Neutrophil (primary cell): ENCODE measurements around the gene KIAA1328.

Experiments used
- H3K27ac ChIP-seq: fragments of 200-600 bp; sonication (generic); 2 replicates; pipeline ENCODE4 v1.5.1; 2016; ENCODE audit warnings: mild to moderate bottlenecking, moderate library complexity
- H3K27me3 ChIP-seq: fragments of 200-600 bp; sonication (generic); 2 replicates; pipeline ENCODE4 v1.6.0; 2016; ENCODE audit warnings: mild to moderate bottlenecking
- H3K36me3 ChIP-seq: fragments of 200-600 bp; sonication (generic); 2 replicates; pipeline ENCODE4 v1.5.1; 2017
- H3K4me1 ChIP-seq, 2 experiments: fragments of 200-600 bp in 1 of 2; sonication (generic) in 1 of 2; 1 replicate in 1 of 2; 2 replicates in 1 of 2; pipeline versions ENCODE4 v1.5.1 to v1.6.1; 2013 to 2016; ENCODE audit warnings: low read depth in 1 of 2, low read length in 1 of 2, mild to moderate bottlenecking in 1 of 2, moderate library complexity in 1 of 2; ENCODE audit not compliant: control insufficient read depth in 1 of 2, insufficient read depth in 1 of 2
- H3K4me3 ChIP-seq, 2 experiments: fragments of 200-600 bp in 1 of 2; sonication (generic) in 1 of 2; 1 replicate in 1 of 2; 2 replicates in 1 of 2; pipeline ENCODE4 v1.5.1; 2013 to 2016; ENCODE audit warnings: low read depth in 1 of 2, low read length in 1 of 2, mild to moderate bottlenecking in 1 of 2, moderate library complexity in 1 of 2
- H3K9me3 ChIP-seq: fragments of 200-600 bp; sonication (generic); 2 replicates; pipeline ENCODE4 v1.5.1; 2016
- TF ChIP-seq, protein P1 (sequence below): fragments of 200-600 bp; sonication (generic); IDR thresholded peaks from 2 replicates; pipeline ENCODE4 v1.5.1; 2016; ENCODE audit warnings: antibody characterized with exemption

The KIAA1328 gene

DNA sequence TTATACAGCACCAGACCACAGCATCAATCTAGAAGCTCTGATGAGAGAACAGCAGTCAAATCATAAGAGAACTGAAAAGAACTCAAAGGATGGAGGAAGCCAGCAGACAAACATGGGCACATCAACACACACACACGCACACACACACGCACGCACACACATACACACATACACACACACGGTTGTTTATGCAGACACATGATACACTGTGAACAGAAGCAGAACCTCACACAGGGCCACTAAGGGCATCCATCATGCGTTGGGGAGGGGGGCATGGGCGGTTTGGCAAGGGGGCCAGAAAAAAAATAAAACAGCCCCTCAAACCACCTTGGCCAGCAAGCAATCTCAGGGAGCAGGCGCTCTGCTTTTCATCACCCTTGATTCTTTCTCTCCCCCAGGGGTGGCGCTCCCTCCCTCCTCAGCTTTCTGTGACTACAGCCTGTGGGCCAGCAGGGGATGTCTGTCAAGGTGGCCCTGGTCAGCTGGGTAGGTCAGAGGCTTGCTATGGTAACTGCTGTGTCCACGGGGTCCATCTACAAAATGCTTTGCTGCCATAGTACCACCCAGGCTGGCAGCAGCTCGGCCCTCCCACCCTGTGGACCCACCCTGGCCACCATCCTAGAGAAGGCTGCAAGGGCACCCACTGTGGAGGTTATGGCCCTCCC, 418.7 kb downstream of the KIAA1328 start:
- TF ChIP-seq, protein P1, sequence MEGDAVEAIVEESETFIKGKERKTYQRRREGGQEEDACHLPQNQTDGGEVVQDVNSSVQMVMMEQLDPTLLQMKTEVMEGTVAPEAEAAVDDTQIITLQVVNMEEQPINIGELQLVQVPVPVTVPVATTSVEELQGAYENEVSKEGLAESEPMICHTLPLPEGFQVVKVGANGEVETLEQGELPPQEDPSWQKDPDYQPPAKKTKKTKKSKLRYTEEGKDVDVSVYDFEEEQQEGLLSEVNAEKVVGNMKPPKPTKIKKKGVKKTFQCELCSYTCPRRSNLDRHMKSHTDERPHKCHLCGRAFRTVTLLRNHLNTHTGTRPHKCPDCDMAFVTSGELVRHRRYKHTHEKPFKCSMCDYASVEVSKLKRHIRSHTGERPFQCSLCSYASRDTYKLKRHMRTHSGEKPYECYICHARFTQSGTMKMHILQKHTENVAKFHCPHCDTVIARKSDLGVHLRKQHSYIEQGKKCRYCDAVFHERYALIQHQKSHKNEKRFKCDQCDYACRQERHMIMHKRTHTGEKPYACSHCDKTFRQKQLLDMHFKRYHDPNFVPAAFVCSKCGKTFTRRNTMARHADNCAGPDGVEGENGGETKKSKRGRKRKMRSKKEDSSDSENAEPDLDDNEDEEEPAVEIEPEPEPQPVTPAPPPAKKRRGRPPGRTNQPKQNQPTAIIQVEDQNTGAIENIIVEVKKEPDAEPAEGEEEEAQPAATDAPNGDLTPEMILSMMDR, result no peak

DNA sequence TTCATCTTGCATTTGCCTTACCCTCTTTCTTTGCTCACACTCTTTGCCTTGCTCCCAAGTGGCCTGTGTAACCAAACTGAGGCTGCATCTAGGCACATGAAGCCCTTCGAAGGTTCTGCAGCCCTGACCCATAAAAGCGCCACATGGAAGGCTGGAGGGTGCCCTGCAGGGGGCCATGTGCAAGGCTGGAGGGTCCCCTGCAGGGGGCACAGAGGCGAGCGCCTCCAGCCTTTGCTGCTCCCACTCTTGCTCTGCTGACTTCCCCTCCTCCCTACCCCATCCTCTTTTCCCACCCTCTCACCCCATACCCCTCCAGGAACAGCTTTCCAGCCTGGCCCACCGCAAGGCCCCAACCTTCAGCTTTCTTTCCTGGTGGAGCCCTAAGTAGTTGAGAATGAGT, 419.4 kb downstream of the KIAA1328 start:
- Histone ChIP-seq H3K27me3 (peaks cover 67% of the 10 kb centered on the region), H3K27ac (no peak overlapping the region), H3K9me3 (no peaks in the 10 kb centered on the region), H3K4me3 (no peak overlapping the region), H3K36me3 (no peaks in the 10 kb centered on the region), H3K4me1 (no peaks in the 10 kb centered on the region)
- TF ChIP-seq, protein P1, result no peak

More for the DNA sequence above, 418.7 kb downstream of the KIAA1328 start:
- H3K36me3 ChIP-seq, result no peaks in the 10 kb centered on the region
- H3K4me3 ChIP-seq, result no peak overlapping the region
- peaks cover 67% of the 10 kb centered on the region for H3K27me3 ChIP-seq
- H3K9me3 ChIP-seq, result no peaks in the 10 kb centered on the region
- H3K27ac ChIP-seq, result no peak overlapping the region
- no peaks in the 10 kb centered on the region for H3K4me1 ChIP-seq

DNA sequence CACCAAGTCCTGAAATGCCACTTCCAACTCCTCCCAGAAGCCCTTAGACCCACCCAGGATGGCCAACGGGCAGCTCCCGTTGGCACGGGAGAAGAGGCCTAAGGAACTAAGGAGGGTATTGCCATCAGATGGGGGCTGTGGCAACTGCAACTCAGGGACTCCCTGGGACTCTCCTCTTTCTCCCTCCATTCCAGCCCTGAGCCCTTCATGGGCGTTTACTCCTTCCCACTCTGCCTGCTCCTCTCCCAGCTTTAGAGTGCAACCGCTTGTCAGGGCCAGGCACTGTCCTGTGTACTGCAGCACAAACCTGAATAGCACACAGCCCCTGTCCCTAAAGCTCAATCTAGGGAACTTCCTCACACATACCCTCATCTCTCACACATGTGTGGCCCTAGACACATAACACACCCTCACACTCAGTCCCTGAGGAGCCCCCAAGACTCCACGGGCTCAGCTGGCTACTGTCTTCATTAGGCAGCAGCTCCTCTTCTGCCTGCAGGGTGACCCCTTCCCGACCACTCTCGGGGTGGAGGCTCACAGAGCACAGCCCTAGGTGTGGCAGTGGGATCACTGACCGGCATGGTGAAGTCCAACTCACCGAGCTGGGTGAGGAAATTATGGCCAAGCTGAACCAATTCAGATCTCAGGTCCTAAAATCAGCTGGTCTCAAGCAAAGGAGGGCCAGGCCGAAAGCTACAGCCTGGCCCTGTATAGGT, 420.4 kb downstream of the KIAA1328 start:
- Histone ChIP-seq H3K4me3 (no peak overlapping the region), H3K9me3 (no peaks in the 10 kb centered on the region), H3K27me3 (peaks cover 67% of the 10 kb centered on the region), H3K27ac (no peak overlapping the region), H3K36me3 (no peaks in the 10 kb centered on the region), H3K4me1 (no peaks in the 10 kb centered on the region)
- TF ChIP-seq, protein P1, result no peak

DNA sequence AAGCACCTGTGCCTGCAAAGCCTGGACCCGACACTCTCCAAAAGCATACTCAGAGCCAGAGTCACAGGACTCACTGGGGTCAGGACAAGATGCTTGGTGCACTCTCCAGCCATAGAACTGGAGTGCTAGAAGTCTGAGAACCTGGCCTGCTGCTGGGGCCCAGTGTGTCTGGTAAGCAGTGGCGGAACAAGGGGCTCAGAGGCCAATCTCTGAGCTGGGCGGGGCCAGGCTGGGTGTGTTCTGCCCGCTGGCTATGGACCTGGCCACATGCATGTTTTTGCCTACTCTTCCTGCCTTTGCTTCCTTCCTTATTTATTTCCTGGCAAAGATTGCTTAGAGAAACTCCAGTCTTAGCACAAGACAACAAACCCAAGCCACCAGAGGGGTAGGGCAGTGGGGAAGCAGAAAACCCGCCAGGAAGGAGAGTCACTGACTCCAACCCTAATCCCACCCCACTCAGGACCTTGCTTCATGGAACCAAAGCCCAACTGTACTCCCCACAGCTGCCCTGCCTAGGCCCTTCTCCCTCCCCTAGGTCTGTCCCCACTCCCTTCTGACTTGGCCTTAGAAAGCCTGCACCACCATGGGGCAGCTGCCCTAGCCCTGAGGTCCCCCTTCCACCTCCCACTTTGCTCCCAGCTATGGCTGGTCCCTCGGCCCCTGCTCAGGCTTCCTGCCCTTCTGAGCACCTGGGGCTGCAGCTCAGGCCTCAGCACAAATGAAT, 421.1 kb downstream of the KIAA1328 start:
- Histone ChIP-seq H3K27ac (no peak overlapping the region), H3K36me3 (no peaks in the 10 kb centered on the region), H3K4me1 (no peaks in the 10 kb centered on the region), H3K4me3 (no peak overlapping the region), H3K27me3 (peaks cover 67% of the 10 kb centered on the region), H3K9me3 (no peaks in the 10 kb centered on the region)
- TF ChIP-seq, protein P1, result no peak

DNA sequence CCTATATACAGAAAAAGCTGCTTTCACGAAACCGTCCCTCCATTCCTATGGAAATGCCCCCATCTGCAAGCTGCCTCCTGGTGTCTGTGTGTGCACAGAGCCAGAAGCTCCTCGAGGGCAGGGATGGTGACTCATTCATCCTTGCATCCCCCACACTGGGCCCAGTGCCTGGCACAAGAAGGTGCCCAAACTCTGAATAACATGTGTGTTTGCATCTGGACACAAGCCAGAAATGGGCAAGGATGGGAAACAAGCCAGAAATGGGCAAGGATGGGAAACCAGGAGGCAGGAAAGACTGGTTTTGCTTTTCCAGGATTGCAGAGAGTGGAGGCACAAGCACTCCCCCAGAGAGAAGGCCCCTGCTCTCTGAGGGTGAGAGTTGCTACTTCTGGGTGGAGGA, 422.8 kb downstream of the KIAA1328 start:
- no peaks in the 10 kb centered on the region for H3K4me1 ChIP-seq
- no peaks in the 10 kb centered on the region for H3K9me3 ChIP-seq
- H3K27ac ChIP-seq, result no peak overlapping the region
- H3K36me3 ChIP-seq, result no peaks in the 10 kb centered on the region
- no peak overlapping the region for H3K4me3 ChIP-seq
- H3K27me3 ChIP-seq, result peaks cover 68% of the 10 kb centered on the region
- TF ChIP-seq, protein P1, result no peak
